ENCODE results near the gene ARAP1.
"Not testable (repeated sequence)": the region's sequence is repeated elsewhere in the genome, so short reads cannot be mapped to it uniquely, and the experiment has no call there.

Gene ARAP1

DNA sequence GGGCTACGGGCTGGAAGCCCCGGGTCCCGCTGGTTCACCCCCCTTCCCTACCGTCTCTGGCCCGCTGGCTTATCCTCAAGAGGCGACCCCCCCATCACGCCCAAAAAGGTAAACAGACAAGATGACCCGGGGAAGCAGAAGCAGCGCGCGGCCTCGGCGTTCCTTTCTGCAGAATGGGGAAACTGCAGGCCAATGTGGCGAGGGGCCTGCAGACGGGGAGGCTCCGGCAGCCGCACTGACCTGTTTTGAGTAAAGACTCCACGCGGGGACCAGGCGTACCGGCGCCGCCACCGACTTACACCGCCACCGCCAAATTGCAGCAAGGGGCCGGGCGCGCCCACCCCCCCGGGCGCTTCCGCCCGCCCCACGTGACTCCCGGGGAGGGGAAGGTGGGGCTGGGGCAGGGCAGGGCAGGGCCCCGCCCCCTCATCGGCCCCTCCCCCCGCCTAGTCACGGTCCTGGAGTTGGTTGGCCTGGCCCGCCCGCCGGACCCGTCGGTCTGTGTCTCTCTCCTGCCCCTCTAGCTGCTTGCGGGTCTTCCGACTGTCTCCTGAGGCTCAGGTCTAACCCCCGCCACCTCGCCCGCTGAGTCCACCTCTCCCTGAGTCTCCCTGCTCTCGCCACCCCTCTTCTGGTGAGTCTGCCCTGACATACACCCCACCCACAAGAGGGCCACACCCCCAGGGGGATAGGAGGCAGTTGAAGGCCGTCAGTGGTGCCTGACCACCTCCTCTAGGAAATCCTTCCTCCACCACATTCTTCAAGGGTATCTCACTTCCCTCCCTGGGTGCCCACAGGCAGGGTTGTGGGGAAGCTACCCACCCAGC lies at the start of gene ARAP1:
TSS of gene ARAP1 (minus strand) at position 321 of the 827 bp plus-strand sequence. CDS start 25,280 bp downstream, outside the sequence.
- DNase-seq = peak; percentile 86
- H3K27me3 Mint-ChIP-seq = no peaks in the 10 kb centered on the region
- peak within 1 kb of the TSS; percentile 96 for H3K27ac Mint-ChIP-seq
- peaks cover 41% of the 10 kb centered on the region for H3K4me1 Mint-ChIP-seq (ENCODE audit: low read depth)
- H3K4me3 Mint-ChIP-seq = peak within 1 kb of the TSS; percentile 87
- no peaks in the 10 kb centered on the region for H3K9me3 Mint-ChIP-seq
- peaks cover 15% of the 10 kb centered on the region for H3K36me3 Mint-ChIP-seq (ENCODE audit: low read depth)

DNA sequence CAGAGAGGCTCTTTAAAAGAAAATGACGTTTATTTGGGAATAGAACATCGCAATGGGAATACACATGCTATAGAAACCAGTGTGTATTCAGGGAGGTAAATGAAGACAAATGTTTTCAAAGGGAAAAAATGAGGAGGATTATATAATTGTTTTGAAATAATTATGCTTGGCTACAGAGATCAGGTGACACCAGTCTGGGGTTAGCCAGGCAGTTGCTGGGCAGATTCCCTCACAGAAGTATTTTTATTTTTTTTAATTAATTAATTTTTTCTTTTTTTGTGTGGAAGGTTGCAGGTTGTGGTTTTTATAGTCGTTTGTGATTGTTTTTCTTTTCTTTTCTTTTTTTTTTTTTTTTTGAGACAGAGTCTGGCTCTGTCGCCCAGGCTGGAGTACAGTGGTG lies 47.2 kb upstream of the ARAP1 start:
- Mint-ChIP-seq H3K4me3 (no peak overlapping the region), H3K27me3 (no peaks in the 10 kb centered on the region), H3K36me3 (ENCODE audit: low read depth) (peaks cover 4% of the 10 kb centered on the region), H3K27ac (no peak overlapping the region), H3K9me3 (no peaks in the 10 kb centered on the region), H3K4me1 (ENCODE audit: low read depth) (peaks cover 4% of the 10 kb centered on the region)
- DNase-seq = no peak

DNA sequence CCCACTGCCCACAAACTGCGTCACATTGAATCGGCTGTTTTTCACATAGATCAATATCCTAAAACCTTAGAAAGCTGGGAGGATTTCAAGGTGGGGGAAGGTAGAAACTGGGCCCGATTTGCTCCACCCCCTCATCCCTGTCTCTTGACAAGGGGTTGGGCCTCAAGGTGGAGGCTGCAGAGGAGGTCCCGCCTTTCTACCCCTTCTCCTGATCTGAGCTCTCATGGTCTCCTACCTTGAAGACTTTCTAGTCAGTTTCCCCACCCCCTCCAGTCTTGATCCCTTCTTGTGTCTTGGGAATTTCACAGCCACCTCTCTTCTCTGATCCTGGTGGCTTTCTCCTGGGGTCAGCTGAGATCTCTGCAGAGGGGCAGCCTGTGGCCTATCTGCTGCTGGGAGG lies 46.2 kb upstream of the ARAP1 start:
- no peak for DNase-seq
- Mint-ChIP-seq H3K36me3 (ENCODE audit: low read depth) (peaks cover 6% of the 10 kb centered on the region), H3K4me3 (no peak overlapping the region), H3K9me3 (no peaks in the 10 kb centered on the region), H3K4me1 (ENCODE audit: low read depth) (peaks cover 11% of the 10 kb centered on the region), H3K27ac (peak overlapping the region; percentile 3), H3K27me3 (no peaks in the 10 kb centered on the region)

DNA sequence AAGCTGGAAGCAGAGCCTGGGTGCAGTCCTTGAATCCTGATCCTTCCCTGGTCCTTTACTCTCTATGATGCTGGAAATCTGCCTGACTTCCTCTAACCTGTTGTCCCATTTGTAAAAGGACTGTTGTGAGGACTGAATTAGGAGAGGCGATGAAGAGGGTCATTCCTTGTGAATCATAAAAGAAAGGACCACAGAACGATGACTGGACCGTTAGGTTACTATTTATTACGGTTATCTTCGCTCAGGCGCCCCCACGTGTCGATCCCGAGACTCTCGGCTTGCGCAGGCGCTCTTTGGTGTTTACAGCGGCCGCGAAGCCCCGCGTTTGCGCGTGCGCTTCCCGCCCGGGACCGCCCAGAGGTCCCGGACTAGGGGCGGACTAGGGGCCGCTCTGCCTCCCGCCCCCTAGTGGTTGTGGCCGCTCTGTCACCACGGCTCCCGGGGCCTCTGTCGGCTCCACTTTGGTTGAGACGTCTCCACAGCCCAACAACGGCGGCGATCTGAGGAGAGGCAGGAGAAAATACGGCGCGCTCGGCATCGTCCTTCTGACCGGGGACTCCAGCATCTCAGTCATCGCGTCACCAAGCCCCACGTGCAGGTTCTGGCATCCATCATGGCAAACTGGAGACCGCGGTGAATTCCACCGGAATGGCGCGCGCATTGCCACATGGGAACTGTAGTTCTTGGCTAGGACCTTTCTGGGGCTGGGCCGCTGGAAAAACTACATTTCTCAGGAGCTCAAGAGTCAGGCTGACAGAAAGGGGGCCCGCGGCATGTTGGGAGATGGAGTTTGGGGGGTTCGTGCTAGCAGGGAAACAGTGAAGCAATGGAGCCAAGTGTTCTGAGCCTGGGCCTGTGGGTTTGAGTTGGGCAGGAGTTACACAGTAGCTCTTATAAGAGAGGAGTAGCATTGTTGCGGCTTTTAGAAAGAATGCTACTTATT lies 41.5 kb upstream of the ARAP1 start, which contains the start of gene STARD10:
TSS of gene STARD10 (minus strand) at position 623 of the 943 bp plus-strand sequence. CDS start 12,866 bp downstream, outside the sequence.
- Mint-ChIP-seq H3K36me3 (ENCODE audit: low read depth) (peaks cover 2% of the 10 kb centered on the region), H3K4me3 (peak within 1 kb of the TSS; percentile 95), H3K9me3 (no peaks in the 10 kb centered on the region), H3K27me3 (no peaks in the 10 kb centered on the region), H3K27ac (peak within 1 kb of the TSS; percentile 100), H3K4me1 (ENCODE audit: low read depth) (peaks cover 23% of the 10 kb centered on the region)
- peak; percentile 95 for DNase-seq

- Mint-ChIP-seq H3K9me3 (no peaks in the 10 kb centered on the region), H3K4me1 (ENCODE audit: low read depth) (peaks cover 26% of the 10 kb centered on the region), H3K27me3 (no peaks in the 10 kb centered on the region), H3K4me3 (peak overlapping the region; percentile 95), H3K27ac (peak overlapping the region; percentile 100), H3K36me3 (ENCODE audit: low read depth) (peaks cover 2% of the 10 kb centered on the region)
- no peak for DNase-seq
Observed at GRCh38 chr11:72793076-72793424, 40.8 kb upstream of the ARAP1 start.

- Mint-ChIP-seq H3K9me3 (no peaks in the 10 kb centered on the region), H3K36me3 (ENCODE audit: low read depth) (peaks cover 2% of the 10 kb centered on the region), H3K27me3 (no peaks in the 10 kb centered on the region), H3K4me1 (ENCODE audit: low read depth) (peaks cover 31% of the 10 kb centered on the region), H3K4me3 (no peak overlapping the region), H3K27ac (peak overlapping the region; percentile 100)
- DNase-seq = no peak
Observed at GRCh38 chr11:72792437-72793021, 40.3 kb upstream of the ARAP1 start.

DNA sequence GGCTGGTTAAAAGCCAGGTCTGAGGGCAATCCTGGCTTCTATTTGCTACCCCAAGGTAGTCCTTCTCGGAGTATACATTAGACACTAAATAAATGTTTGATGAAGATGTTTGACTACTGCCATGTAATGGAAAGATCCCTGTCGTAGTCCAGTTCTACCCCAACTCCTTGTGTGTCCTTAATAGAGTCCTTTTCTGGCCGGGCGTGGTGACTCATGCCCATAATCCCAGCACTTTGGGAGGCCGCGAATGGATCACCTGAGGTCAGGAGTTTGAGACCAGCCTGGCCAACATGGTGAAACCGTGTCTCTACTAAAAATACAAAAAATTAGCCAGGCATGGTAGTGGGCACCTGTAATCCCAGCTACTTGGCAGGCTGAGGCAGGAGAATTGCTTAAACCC lies 39.0 kb upstream of the ARAP1 start:
- not testable (repeated sequence) for H3K36me3 Mint-ChIP-seq (ENCODE audit: low read depth); H3K27ac Mint-ChIP-seq; DNase-seq; H3K4me3 Mint-ChIP-seq; H3K9me3 Mint-ChIP-seq; H3K27me3 Mint-ChIP-seq
- H3K4me1 Mint-ChIP-seq (ENCODE audit: low read depth) = peaks cover 37% of the 10 kb centered on the region

DNA sequence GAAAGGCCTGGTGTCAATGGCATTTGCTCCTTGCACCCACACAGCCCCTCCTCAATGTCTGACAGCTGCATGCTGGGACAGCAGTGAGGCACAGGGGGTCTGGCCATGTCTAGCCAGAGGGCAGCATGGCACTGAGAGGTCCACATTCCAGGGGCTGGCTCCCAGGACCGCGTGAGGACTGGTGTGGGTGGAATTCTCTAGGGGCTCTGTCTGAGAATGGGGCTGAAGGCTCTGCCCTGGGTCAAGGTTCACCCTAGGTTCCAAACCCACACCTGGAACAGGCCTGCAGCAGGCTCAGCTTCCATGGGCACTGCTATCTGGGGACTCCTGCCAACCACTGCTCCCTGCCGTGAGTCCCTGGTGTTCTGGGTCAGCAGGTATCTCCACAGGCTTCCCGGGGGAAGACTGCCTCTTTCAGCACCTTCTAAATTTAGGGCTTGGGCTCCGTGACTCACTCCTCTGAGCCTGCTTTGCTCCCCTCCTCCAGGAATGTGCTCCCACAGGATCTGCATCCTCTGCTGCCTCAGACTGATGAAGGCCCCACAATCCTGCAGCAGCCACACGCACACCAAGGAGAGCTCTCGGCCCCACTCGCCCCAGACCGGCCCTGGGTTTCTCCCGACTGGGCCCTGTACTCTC lies 37.4 kb upstream of the ARAP1 start:
- Mint-ChIP-seq H3K4me1 (ENCODE audit: low read depth) (peaks cover 34% of the 10 kb centered on the region), H3K4me3 (no peak overlapping the region), H3K27ac (no peak overlapping the region), H3K9me3 (no peaks in the 10 kb centered on the region), H3K27me3 (no peaks in the 10 kb centered on the region), H3K36me3 (ENCODE audit: low read depth) (peaks cover 2% of the 10 kb centered on the region)
- DNase-seq = no peak

GRCh38 chr11:72788241-72788640 lies 36.0 kb upstream of the ARAP1 start:
- Mint-ChIP-seq H3K36me3 (ENCODE audit: low read depth) (no peaks in the 10 kb centered on the region), H3K4me1 (ENCODE audit: low read depth) (peaks cover 25% of the 10 kb centered on the region), H3K9me3 (no peaks in the 10 kb centered on the region), H3K4me3 (no peak overlapping the region), H3K27ac (no peak overlapping the region), H3K27me3 (no peaks in the 10 kb centered on the region)
- DNase-seq = no peak

GRCh38 chr11:72787216-72788104 lies 35.3 kb upstream of the ARAP1 start:
- peak; percentile 39 for DNase-seq
- peaks cover 23% of the 10 kb centered on the region for H3K4me1 Mint-ChIP-seq (ENCODE audit: low read depth)

DNA sequence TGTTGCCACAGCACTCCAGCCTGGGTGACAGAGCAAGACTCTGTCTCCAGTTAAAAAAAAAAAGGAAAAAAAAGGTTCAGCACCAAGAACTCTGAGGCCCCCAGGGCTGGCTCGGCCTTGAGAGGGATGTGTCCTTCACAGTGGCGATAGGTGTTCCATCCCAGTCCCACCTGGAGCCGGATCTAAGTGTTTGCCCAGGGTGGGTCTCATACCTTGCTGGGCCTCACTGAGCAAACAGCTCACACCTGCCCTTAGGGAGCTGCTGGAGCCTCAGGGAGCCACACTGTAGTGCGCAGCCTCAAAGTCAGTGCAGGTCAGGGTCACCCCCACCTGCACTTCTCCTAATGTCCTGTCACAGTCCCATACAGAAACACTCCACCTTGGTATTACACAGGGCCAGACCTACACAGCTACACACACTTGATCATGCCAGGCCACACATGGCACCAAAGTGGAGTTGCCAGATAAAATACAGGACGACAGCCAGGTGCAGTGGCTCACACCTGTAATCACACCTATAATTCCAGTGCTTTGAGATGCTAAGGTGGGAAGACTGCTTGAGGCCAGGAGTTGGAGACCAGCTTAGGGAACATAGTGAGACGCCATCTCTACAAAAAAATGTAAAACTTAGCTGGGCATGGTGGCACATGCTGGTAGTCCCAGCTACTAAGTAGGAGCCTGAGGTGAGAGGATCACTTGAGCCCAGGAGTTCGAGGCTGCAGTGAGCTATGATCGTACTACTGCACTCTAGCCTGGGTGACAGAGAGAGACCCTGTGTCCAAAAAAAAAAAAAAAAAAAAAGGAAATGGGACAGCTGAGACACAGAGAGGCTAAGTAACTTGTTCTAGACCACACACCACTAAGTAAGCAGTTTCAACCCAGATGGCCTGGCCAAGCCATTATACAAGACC lies 34.4 kb upstream of the ARAP1 start:
- Mint-ChIP-seq H3K4me3 (no peak overlapping the region), H3K27me3 (no peaks in the 10 kb centered on the region), H3K27ac (no peak overlapping the region), H3K9me3 (no peaks in the 10 kb centered on the region), H3K4me1 (ENCODE audit: low read depth) (peaks cover 27% of the 10 kb centered on the region), H3K36me3 (ENCODE audit: low read depth) (no peaks in the 10 kb centered on the region)
- DNase-seq = no peak

More at GRCh38 chr11:72787216-72788104, 35.3 kb upstream of the ARAP1 start:
- no peaks in the 10 kb centered on the region for H3K36me3 Mint-ChIP-seq (ENCODE audit: low read depth)
- H3K27me3 Mint-ChIP-seq = no peaks in the 10 kb centered on the region
- no peak overlapping the region for H3K4me3 Mint-ChIP-seq
- H3K9me3 Mint-ChIP-seq = no peaks in the 10 kb centered on the region
- H3K27ac Mint-ChIP-seq = peak overlapping the region; percentile 74

DNA sequence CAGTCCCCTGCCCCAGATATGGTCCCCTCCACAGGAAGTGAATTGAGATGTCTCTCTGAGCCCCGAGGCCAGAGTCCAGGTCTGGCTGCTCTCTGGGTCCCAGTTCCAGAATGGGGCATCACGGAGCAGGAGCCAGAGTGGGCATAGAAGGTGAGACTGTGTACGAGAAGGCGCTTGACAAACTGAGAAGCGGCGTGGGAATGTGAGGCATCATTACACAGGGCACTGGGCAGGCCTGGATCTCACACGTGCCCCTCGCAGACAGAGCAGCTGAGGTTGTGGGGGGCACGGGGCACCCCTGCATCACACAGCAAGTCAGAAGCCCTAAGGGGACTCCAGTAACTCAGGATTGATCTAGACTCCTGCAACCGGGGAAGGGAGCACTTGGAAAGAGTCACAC lies 32.5 kb upstream of the ARAP1 start:
- Mint-ChIP-seq H3K9me3 (no peaks in the 10 kb centered on the region), H3K4me1 (ENCODE audit: low read depth) (peaks cover 34% of the 10 kb centered on the region), H3K36me3 (ENCODE audit: low read depth) (no peaks in the 10 kb centered on the region), H3K27ac (no peak overlapping the region), H3K27me3 (no peaks in the 10 kb centered on the region), H3K4me3 (no peak overlapping the region)
- DNase-seq = no peak
